ENCODE measurements around the gene CGREF1. TPM values are rescaled to one million over a fixed set of nuclear protein-coding genes. Genes with fewer than 3 reads are reported as not detected.

The CGREF1 gene
- total RNA-seq, 2 experiments from 2014 or later, result 3.7 to 4.3 TPM

DNA sequence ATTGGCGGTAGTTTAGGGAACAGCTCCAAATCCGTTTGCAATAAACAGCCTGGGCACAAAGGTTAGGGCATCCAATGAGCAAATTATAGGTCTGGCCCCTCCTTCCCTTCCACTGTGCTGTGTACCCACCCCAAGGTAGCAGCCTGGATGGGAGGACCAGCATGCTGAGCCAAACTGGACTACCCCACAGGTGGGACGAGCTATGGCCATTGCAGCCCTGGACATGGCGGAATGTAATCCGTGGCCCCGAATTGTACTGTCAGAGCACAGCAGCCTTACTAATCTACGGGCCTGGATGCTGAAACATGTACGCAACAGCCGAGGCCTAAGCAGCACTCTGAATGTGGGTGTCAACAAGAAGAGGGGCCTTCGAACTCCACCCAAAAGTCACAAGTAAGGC lies 60.7 kb downstream of the CGREF1 start:
- TF ChIP-seq, protein P1, sequence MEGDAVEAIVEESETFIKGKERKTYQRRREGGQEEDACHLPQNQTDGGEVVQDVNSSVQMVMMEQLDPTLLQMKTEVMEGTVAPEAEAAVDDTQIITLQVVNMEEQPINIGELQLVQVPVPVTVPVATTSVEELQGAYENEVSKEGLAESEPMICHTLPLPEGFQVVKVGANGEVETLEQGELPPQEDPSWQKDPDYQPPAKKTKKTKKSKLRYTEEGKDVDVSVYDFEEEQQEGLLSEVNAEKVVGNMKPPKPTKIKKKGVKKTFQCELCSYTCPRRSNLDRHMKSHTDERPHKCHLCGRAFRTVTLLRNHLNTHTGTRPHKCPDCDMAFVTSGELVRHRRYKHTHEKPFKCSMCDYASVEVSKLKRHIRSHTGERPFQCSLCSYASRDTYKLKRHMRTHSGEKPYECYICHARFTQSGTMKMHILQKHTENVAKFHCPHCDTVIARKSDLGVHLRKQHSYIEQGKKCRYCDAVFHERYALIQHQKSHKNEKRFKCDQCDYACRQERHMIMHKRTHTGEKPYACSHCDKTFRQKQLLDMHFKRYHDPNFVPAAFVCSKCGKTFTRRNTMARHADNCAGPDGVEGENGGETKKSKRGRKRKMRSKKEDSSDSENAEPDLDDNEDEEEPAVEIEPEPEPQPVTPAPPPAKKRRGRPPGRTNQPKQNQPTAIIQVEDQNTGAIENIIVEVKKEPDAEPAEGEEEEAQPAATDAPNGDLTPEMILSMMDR (IDR thresholded peaks at IDR 0.05), result no peak
- Mint-ChIP-seq H3K9me3 (no peaks in the 10 kb centered on the region), H3K4me1 (ENCODE audit: low read depth) (no peaks in the 10 kb centered on the region), H3K27ac (no peak overlapping the region), H3K27me3 (no peaks in the 10 kb centered on the region), H3K36me3 (ENCODE audit: low read depth) (peaks cover 14% of the 10 kb centered on the region), H3K4me3 (no peak overlapping the region)
- no peak for ATAC-seq
- DNase-seq, result no peak
- intact Hi-C loops (cut with micrococcal nuclease), result no loop called here
- ChIA-PET CTCF (interaction anchor here (1.1 kb wide), 1 partner anchor 16 kb away, joined by 3 read pairs; no protein-coding TSS in a partner anchor), POLR2A (interaction anchor here (0.6 to 2.5 kb wide), 7 partner anchors 10 to 62 kb away, joined by 3 to 12 read pairs (median 3); no protein-coding TSS in a partner anchor)

DNA sequence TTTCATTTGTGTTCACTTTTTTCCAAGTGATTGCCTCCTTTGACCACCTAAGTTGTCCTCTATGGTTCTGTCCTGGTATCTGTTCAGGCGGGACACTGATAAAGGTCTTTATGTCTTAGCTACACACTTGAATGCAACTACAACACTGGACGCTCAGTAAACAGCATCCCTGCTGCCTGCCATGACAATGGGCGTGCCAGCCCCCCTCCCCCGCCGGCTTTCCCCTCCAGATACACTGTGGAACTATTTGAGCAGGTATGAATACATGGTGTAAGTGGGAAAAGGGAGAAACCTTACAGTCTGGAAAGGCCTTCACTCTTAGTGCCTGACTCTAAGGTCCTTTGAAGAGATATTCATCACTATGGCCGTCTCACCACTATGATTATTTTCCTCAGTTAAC lies 61.7 kb downstream of the CGREF1 start:
- ChIA-PET CTCF (interaction anchor here (1.2 kb wide), 1 partner anchor 211 kb away, joined by 3 read pairs; no protein-coding TSS in a partner anchor), POLR2A (interaction anchor here (1.2 to 1.7 kb wide), 3 partner anchors 9 to 17 kb away, joined by 4 to 7 read pairs (median 4); no protein-coding TSS in a partner anchor)
- Mint-ChIP-seq H3K27me3 (no peaks in the 10 kb centered on the region), H3K4me3 (no peak overlapping the region), H3K36me3 (ENCODE audit: low read depth) (peaks cover 8% of the 10 kb centered on the region), H3K4me1 (ENCODE audit: low read depth) (peaks cover 3% of the 10 kb centered on the region), H3K9me3 (no peaks in the 10 kb centered on the region), H3K27ac (no peak overlapping the region)
- TF ChIP-seq, protein P1 (IDR thresholded peaks at IDR 0.05), result no peak
- intact Hi-C loops (cut with micrococcal nuclease), result no loop called here
- no peak for ATAC-seq
- no peak for DNase-seq

DNA sequence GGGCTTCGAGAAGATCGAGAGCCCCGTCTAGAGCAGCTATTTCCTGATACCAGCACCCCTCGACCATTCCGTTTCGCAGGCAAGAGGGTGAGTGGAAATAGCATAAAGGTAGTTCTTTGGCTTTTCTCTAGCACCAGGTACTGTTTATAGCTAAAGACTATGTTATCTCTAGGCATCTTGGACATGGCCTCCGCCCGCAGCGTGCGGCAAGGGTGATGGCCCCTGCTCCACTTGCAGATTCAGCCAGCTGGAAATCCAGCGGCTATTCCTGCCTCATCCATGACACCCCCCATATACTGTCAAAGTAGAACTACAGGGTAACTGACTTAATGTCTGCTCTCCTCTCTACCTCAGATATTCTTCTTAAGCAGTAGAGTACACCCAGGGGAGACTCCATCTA lies 64.2 kb downstream of the CGREF1 start:
- Mint-ChIP-seq H3K9me3 (no peaks in the 10 kb centered on the region), H3K36me3 (ENCODE audit: low read depth) (peaks cover 16% of the 10 kb centered on the region), H3K4me1 (ENCODE audit: low read depth) (peaks cover 11% of the 10 kb centered on the region), H3K27ac (no peak overlapping the region), H3K4me3 (no peak overlapping the region), H3K27me3 (peaks cover 6% of the 10 kb centered on the region)
- DNase-seq (no peak), ATAC-seq (no peak)
- ChIA-PET CTCF (interaction anchor here (1.1 to 1.8 kb wide), 4 partner anchors 11 to 17 kb away, joined by 3 to 5 read pairs (median 3); partner anchors contain the start of gene OST4), POLR2A (interaction anchor here (0.6 to 2.1 kb wide), 7 partner anchors 8 to 158 kb away, joined by 3 to 8 read pairs (median 3); no protein-coding TSS in a partner anchor)
- intact Hi-C loops (cut with micrococcal nuclease), result no loop called here
- TF ChIP-seq, protein P1 (IDR thresholded peaks at IDR 0.05), result no peak

DNA sequence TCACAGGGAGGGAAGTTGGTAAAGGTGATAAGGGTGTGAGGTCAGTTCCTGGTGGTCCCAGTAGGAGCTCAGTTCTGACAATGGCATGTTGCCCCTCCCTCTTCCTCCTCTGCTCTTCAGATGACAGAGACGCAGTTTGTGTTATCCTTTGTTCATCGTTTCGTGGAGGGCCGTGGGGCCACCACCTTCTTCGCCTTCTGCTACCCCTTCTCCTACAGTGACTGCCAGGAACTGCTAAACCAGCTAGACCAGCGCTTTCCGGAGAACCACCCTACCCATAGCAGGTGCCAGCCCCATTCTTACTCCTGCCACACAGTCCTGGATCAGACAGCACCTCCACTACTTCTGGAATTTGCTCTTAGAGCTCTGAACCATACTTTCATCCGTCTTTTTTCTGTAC lies 65.2 kb downstream of the CGREF1 start:
- H3K4me3 Mint-ChIP-seq, result no peak overlapping the region
- no peak for DNase-seq
- TF ChIP-seq, protein P1 (IDR thresholded peaks at IDR 0.05), result no peak
- no peak for ATAC-seq
- H3K27ac Mint-ChIP-seq, result no peak overlapping the region
- no peaks in the 10 kb centered on the region for H3K9me3 Mint-ChIP-seq
- peaks cover 15% of the 10 kb centered on the region for H3K4me1 Mint-ChIP-seq (ENCODE audit: low read depth)
- peaks cover 11% of the 10 kb centered on the region for H3K36me3 Mint-ChIP-seq (ENCODE audit: low read depth)
- ChIA-PET POLR2A (interaction anchor here (1.1 to 2.3 kb wide), 7 partner anchors 9 to 31 kb away, joined by 3 to 8 read pairs (median 4); partner anchors contain the start of gene OST4), CTCF (interaction anchor here (1.3 to 2.1 kb wide), 4 partner anchors 9 to 208 kb away, joined by 3 to 5 read pairs (median 4); partner anchors contain the start of gene OST4)
- intact Hi-C loops (cut with micrococcal nuclease), result no loop called here
- H3K27me3 Mint-ChIP-seq, result peaks cover 6% of the 10 kb centered on the region

DNA sequence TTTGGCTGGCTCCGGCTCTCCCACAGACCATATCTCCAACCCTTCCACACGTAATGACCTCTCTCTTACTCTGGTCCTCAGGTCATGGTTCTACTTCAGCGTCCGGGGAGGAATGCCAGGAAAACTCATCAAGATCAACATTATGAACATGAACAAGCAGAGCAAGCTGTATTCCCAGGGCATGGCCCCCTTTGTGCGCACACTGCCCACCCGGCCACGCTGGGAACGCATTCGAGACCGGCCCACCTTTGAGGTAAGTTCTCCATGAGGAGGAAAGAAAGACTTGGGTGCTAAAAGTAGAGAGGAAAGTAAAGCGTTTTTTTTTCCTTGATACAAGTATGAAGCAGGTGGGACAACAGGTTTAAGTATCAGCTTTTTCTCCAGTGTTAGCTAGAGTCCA lies 65.6 kb downstream of the CGREF1 start:
- no peak for DNase-seq
- intact Hi-C loops (cut with micrococcal nuclease), result no loop called here
- Mint-ChIP-seq H3K27me3 (peaks cover 6% of the 10 kb centered on the region), H3K27ac (no peak overlapping the region), H3K9me3 (no peaks in the 10 kb centered on the region), H3K36me3 (ENCODE audit: low read depth) (peaks cover 11% of the 10 kb centered on the region), H3K4me1 (ENCODE audit: low read depth) (peaks cover 16% of the 10 kb centered on the region), H3K4me3 (no peak overlapping the region)
- POLR2A ChIA-PET, result interaction anchor here (1.1 to 2.3 kb wide), 7 partner anchors 9 to 32 kb away, joined by 3 to 8 read pairs (median 4); partner anchors contain the start of gene OST4
- TF ChIP-seq, protein P1 (IDR thresholded peaks at IDR 0.05), result no peak
- CTCF ChIA-PET, result interaction anchor here (1.9 to 4.3 kb wide), 3 partner anchors 10 to 207 kb away, joined by 4 to 32 read pairs (median 5); partner anchors contain the start of gene OST4
- no peak for ATAC-seq

All from activated CD8-positive, alpha-beta T cell treated with anti-CD3 and anti-CD28 coated beads for 36 hours (primary cell).